ENCODE measurements around the gene SLCO2A1. TPM values are rescaled to one million over a fixed set of nuclear protein-coding genes. Genes with fewer than 3 reads are reported as not detected.

SLCO2A1 gene
- polyA plus RNA-seq, 1 donor (not counting 4 experiments of a cell fraction or from before 2014, with no cell fraction given): 0.80 TPM

GRCh38 chr3:133892541-133893231 lies 137.0 kb downstream of the SLCO2A1 start:
- no peaks in the 10 kb centered on the region for H3K36me3 ChIP-seq (ENCODE audit: control insufficient read depth in 2 of 2, extremely low read depth in 1 of 2, insufficient read depth in 2 of 2, low read length in 2 of 2)
- no peak overlapping the region for H3K9ac ChIP-seq (ENCODE audit: control insufficient read depth, extremely low read depth, insufficient read depth, low read length)
- H3K79me2 ChIP-seq (ENCODE audit: control insufficient read depth, insufficient read depth, low read length): no peaks in the 10 kb centered on the region
- no peaks in the 10 kb centered on the region for H4K20me1 ChIP-seq (ENCODE audit: control insufficient read depth, extremely low read depth, insufficient read depth, low read length)
- no peak overlapping the region for H3K27ac ChIP-seq (ENCODE audit: control insufficient read depth, insufficient read depth, low read length)
- no peak overlapping the region for H3K4me3 ChIP-seq (ENCODE audit: control insufficient read depth in 2 of 3, extremely low read depth in 1 of 3, insufficient read depth in 2 of 3, low read depth in 1 of 3, low read length in 3 of 3)
- H3K4me1 ChIP-seq (ENCODE audit: control insufficient read depth, extremely low read depth, insufficient read depth, low read length): no peaks in the 10 kb centered on the region
- peaks cover 49% of the 10 kb centered on the region for H3K27me3 ChIP-seq (ENCODE audit: control insufficient read depth, extremely low read depth, insufficient read depth, low read length)
- no peak for TF ChIP-seq EZH2 (IDR thresholded peaks at IDR 0.05; ENCODE audit: low read length)
- TF ChIP-seq CTCF (optimal IDR thresholded peaks at IDR 0.05 in 1 of 3, IDR thresholded peaks at IDR 0.05 in 1 of 3, conservative IDR thresholded peaks at IDR 0.05 in 1 of 3; ENCODE audit: extremely low read depth in 1 of 3, insufficient read depth in 2 of 3, low read length in 3 of 3): no peak
- no peak overlapping the region for H2AFZ ChIP-seq (ENCODE audit: control insufficient read depth, low read length)
- no peaks in the 10 kb centered on the region for H3K9me1 ChIP-seq (ENCODE audit: control insufficient read depth, extremely low read depth, insufficient read depth, low read length)
- DNase-seq (ENCODE audit: low read depth, low spot score): no peak
- FAIRE-seq: no peak
- H3K9me3 ChIP-seq (ENCODE audit: control insufficient read depth, low read depth, low read length): no peaks in the 10 kb centered on the region
- dilution Hi-C loops (cut with MboI; ENCODE audit: extremely low pct_ligation_motif_present, low sequenced_read_pairs): no loop called here
- H3K4me2 ChIP-seq (ENCODE audit: control insufficient read depth, extremely low read depth, insufficient read depth, low read depth, low read length): no peak overlapping the region

GRCh38 chr3:133891662-133892378 lies 137.9 kb downstream of the SLCO2A1 start:
- DNase-seq (ENCODE audit: low read depth, low spot score): no peak
- no peak overlapping the region for H2AFZ ChIP-seq (ENCODE audit: control insufficient read depth, low read length)
- no peaks in the 10 kb centered on the region for H3K9me3 ChIP-seq (ENCODE audit: control insufficient read depth, low read depth, low read length)
- H3K4me2 ChIP-seq (ENCODE audit: control insufficient read depth, extremely low read depth, insufficient read depth, low read depth, low read length): no peak overlapping the region
- no peaks in the 10 kb centered on the region for H3K4me1 ChIP-seq (ENCODE audit: control insufficient read depth, extremely low read depth, insufficient read depth, low read length)
- no peaks in the 10 kb centered on the region for H3K79me2 ChIP-seq (ENCODE audit: control insufficient read depth, insufficient read depth, low read length)
- no peak for FAIRE-seq
- H4K20me1 ChIP-seq (ENCODE audit: control insufficient read depth, extremely low read depth, insufficient read depth, low read length): no peaks in the 10 kb centered on the region
- H3K27me3 ChIP-seq (ENCODE audit: control insufficient read depth, extremely low read depth, insufficient read depth, low read length): peaks cover 40% of the 10 kb centered on the region
- H3K9ac ChIP-seq (ENCODE audit: control insufficient read depth, extremely low read depth, insufficient read depth, low read length): no peak overlapping the region
- H3K27ac ChIP-seq (ENCODE audit: control insufficient read depth, insufficient read depth, low read length): no peak overlapping the region
- dilution Hi-C loops (cut with MboI; ENCODE audit: extremely low pct_ligation_motif_present, low sequenced_read_pairs): no loop called here
- TF ChIP-seq CTCF (optimal IDR thresholded peaks at IDR 0.05 in 1 of 3, IDR thresholded peaks at IDR 0.05 in 1 of 3, conservative IDR thresholded peaks at IDR 0.05 in 1 of 3; ENCODE audit: extremely low read depth in 1 of 3, insufficient read depth in 2 of 3, low read length in 3 of 3) (no peak), EZH2 (IDR thresholded peaks at IDR 0.05; ENCODE audit: low read length) (no peak)
- no peaks in the 10 kb centered on the region for H3K36me3 ChIP-seq (ENCODE audit: control insufficient read depth in 2 of 2, extremely low read depth in 1 of 2, insufficient read depth in 2 of 2, low read length in 2 of 2)
- no peak overlapping the region for H3K4me3 ChIP-seq (ENCODE audit: control insufficient read depth in 2 of 3, extremely low read depth in 1 of 3, insufficient read depth in 2 of 3, low read depth in 1 of 3, low read length in 3 of 3)
- no peaks in the 10 kb centered on the region for H3K9me1 ChIP-seq (ENCODE audit: control insufficient read depth, extremely low read depth, insufficient read depth, low read length)

Data from keratinocyte (primary cell).